HepG2 (cell line): ENCODE measurements around the gene SF3A2. TPM values are rescaled to one million over a fixed set of nuclear protein-coding genes. Genes with fewer than 3 reads are reported as not detected.

Source experiments
- microRNA counts: library from miRNA; unstranded; fragments of <30 nt; microRNA quantifications from one replicate; lab custom pipeline; 2015
- microRNA-seq: library from miRNA; unstranded; fragments of <30 nt; microRNA quantifications from one replicate; pipeline ENCODE4, GENCODE V29; 2020
- polyA plus RNA-seq, 8 experiments: library from polyadenylated mRNA; depleted of rRNA in 3 of 8; stranded (reverse) in 7 of 8; unstranded in 1 of 8; fragments of >200 nt; fragmentation: Illumina TruSeq in 4 of 8; extraction: Trizol in 4 of 8; gene quantifications; 2 replicates each; pipeline versions ENCODE4 v1.2.1 to v1.2.3, GENCODE V29; 2011 to 2016; ENCODE audit warnings: low read depth in 4 of 8, missing spikeins in 1 of 8, mixed read lengths in 1 of 8; ENCODE audit not compliant: insufficient read depth in 1 of 8
- small RNA-seq, 3 experiments: library from RNA; depleted of rRNA; stranded (forward); fragments of <200 nt; gene quantifications; one replicate each; pipeline ENCODE3, GENCODE V24; 2012; ENCODE audit warnings: low read depth in 2 of 3, low replicate concordance in 1 of 3; ENCODE audit not compliant: insufficient read length in 3 of 3, insufficient read depth in 2 of 3
- total RNA-seq, 5 experiments: library from RNA; depleted of rRNA; stranded (reverse); fragments of >200 nt; fragmentation: Illumina TruSeq; extraction: Trizol; gene quantifications; 2 replicates each; pipeline ENCODE4 v1.2.3, GENCODE V29; 2016; ENCODE audit warnings: low read depth in 1 of 5

SF3A2 gene
- total and polyA plus RNA-seq, 2 of the 13 experiments (the other 11 are each of a cell fraction or from before 2014, with no cell fraction given), result 8.6 to 8.8 TPM

MicroRNAs encoded within 50 kb of the gene (microRNA counts, 767-probe panel; counts per million panel counts)
- microRNA hsa-miR-1227 (lab: Ali Mortazavi, UCI), result not detected

Small RNAs within 50 kb of the gene (microRNA-seq; reads per million reads assigned to microRNA genes)
- 7.0 reads per million, percentile 40 among the genes with 10 or more reads in this experiment for gene MIR1227
- not detected for gene MIR4321

Small RNAs within 50 kb of the gene (small RNA-seq; reads per million reads assigned to genes)
- 0 reads per million in 3 experiments for gene MIR1227

Other genes starting within 250 kb of the SF3A2 start
- 28.1 and 30.9 TPM in 2 replicates for gene BTBD2, start 221.1 kb upstream of the SF3A2 start, total RNA-seq (2016; rRNA removed; fragmentation: Illumina TruSeq; extraction: Trizol)
- gene BTBD2, start 221.1 kb upstream of the SF3A2 start, polyA plus RNA-seq (2011; rRNA removed), result 45.3 and 45.6 TPM in 2 replicates
- 35.5 and 44.9 TPM in 2 replicates for gene MKNK2, start 185.6 kb upstream of the SF3A2 start, total RNA-seq (2016; rRNA removed; fragmentation: Illumina TruSeq; extraction: Trizol)
- gene MKNK2, start 185.6 kb upstream of the SF3A2 start, polyA plus RNA-seq (2011; rRNA removed), result 112 and 129 TPM in 2 replicates
- 3.5 and 4.3 TPM in 2 replicates for gene MOB3A, start 140.5 kb upstream of the SF3A2 start, total RNA-seq (2016; rRNA removed; fragmentation: Illumina TruSeq; extraction: Trizol)
- 17.8 and 20.3 TPM in 2 replicates for gene MOB3A, start 140.5 kb upstream of the SF3A2 start, polyA plus RNA-seq (2011; rRNA removed)
- gene IZUMO4, start 139.9 kb upstream of the SF3A2 start, total RNA-seq (2016; rRNA removed; fragmentation: Illumina TruSeq; extraction: Trizol), result 0.24 and 0.77 TPM in 2 replicates
- 3.9 and 4.1 TPM in 2 replicates for gene IZUMO4, start 139.9 kb upstream of the SF3A2 start, polyA plus RNA-seq (2011; rRNA removed)
- gene AP3D1, start 85.3 kb upstream of the SF3A2 start, total RNA-seq (2016; rRNA removed; fragmentation: Illumina TruSeq; extraction: Trizol), result 73.5 and 82.6 TPM in 2 replicates
- gene AP3D1, start 85.3 kb upstream of the SF3A2 start, polyA plus RNA-seq (2011; rRNA removed), result 68.0 and 78.6 TPM in 2 replicates
- gene DOT1L, start 72.9 kb upstream of the SF3A2 start, total RNA-seq (2016; rRNA removed; fragmentation: Illumina TruSeq; extraction: Trizol), result 7.5 and 9.7 TPM in 2 replicates
- gene DOT1L, start 72.9 kb upstream of the SF3A2 start, polyA plus RNA-seq (2011; rRNA removed), result 14.6 and 17.9 TPM in 2 replicates
- gene PLEKHJ1, start 495 bp upstream of the SF3A2 start, total RNA-seq (2016; rRNA removed; fragmentation: Illumina TruSeq; extraction: Trizol), result 108 and 130 TPM in 2 replicates
- gene PLEKHJ1, start 495 bp upstream of the SF3A2 start, polyA plus RNA-seq (2011; rRNA removed), result 70.5 and 89.7 TPM in 2 replicates
- gene AMH, start 12.5 kb downstream of the SF3A2 start, total RNA-seq (2016; rRNA removed; fragmentation: Illumina TruSeq; extraction: Trizol), result 0.18 TPM in 1 of 2 replicates, not detected in the other
- 0.03 and 0.04 TPM in 2 replicates for gene AMH, start 12.5 kb downstream of the SF3A2 start, polyA plus RNA-seq (2011; rRNA removed)
- 0.38 and 0.73 TPM in 2 replicates for gene JSRP1, start 19.6 kb downstream of the SF3A2 start, total RNA-seq (2016; rRNA removed; fragmentation: Illumina TruSeq; extraction: Trizol)
- gene JSRP1, start 19.6 kb downstream of the SF3A2 start, polyA plus RNA-seq (2011; rRNA removed), result 0.16 and 0.39 TPM in 2 replicates
- gene PEAK3, start 45.4 kb downstream of the SF3A2 start, total RNA-seq (2016; rRNA removed; fragmentation: Illumina TruSeq; extraction: Trizol), result not detected in 2 replicates
- gene PEAK3, start 45.4 kb downstream of the SF3A2 start, polyA plus RNA-seq (2011; rRNA removed), result not detected in 2 replicates
- gene LINGO3, start 71.3 kb downstream of the SF3A2 start, total RNA-seq (2016; rRNA removed; fragmentation: Illumina TruSeq; extraction: Trizol), result not detected in 2 replicates
- not detected in 2 replicates for gene LINGO3, start 71.3 kb downstream of the SF3A2 start, polyA plus RNA-seq (2011; rRNA removed)
- 140 and 152 TPM in 2 replicates for gene LSM7, start 91.8 kb downstream of the SF3A2 start, total RNA-seq (2016; rRNA removed; fragmentation: Illumina TruSeq; extraction: Trizol)
- gene LSM7, start 91.8 kb downstream of the SF3A2 start, polyA plus RNA-seq (2011; rRNA removed), result 197 and 205 TPM in 2 replicates
- gene SPPL2B, start 91.9 kb downstream of the SF3A2 start, total RNA-seq (2016; rRNA removed; fragmentation: Illumina TruSeq; extraction: Trizol), result 3.4 and 15.2 TPM in 2 replicates
- gene SPPL2B, start 91.9 kb downstream of the SF3A2 start, polyA plus RNA-seq (2011; rRNA removed), result 14.9 and 20.5 TPM in 2 replicates
- 1.4 and 2.5 TPM in 2 replicates for gene TMPRSS9, start 123.4 kb downstream of the SF3A2 start, total RNA-seq (2016; rRNA removed; fragmentation: Illumina TruSeq; extraction: Trizol)
- gene TMPRSS9, start 123.4 kb downstream of the SF3A2 start, polyA plus RNA-seq (2011; rRNA removed), result 5.2 and 11.1 TPM in 2 replicates
- 108 and 116 TPM in 2 replicates for gene TIMM13, start 190.8 kb downstream of the SF3A2 start, total RNA-seq (2016; rRNA removed; fragmentation: Illumina TruSeq; extraction: Trizol)
- gene TIMM13, start 190.8 kb downstream of the SF3A2 start, polyA plus RNA-seq (2011; rRNA removed), result 48.4 and 62.5 TPM in 2 replicates
- gene LMNB2, start 220.1 kb downstream of the SF3A2 start, total RNA-seq (2016; rRNA removed; fragmentation: Illumina TruSeq; extraction: Trizol), result 93.6 and 105 TPM in 2 replicates
- 77.2 and 89.7 TPM in 2 replicates for gene LMNB2, start 220.1 kb downstream of the SF3A2 start, polyA plus RNA-seq (2011; rRNA removed)
- 3.2 and 4.6 TPM in 2 replicates for gene GADD45B, start 239.3 kb downstream of the SF3A2 start, total RNA-seq (2016; rRNA removed; fragmentation: Illumina TruSeq; extraction: Trizol)
- gene GADD45B, start 239.3 kb downstream of the SF3A2 start, polyA plus RNA-seq (2011; rRNA removed), result 34.1 and 40.4 TPM in 2 replicates